ENCODE results near the gene SLC30A7.
"Not testable (repeated sequence)": the region's sequence is repeated elsewhere in the genome, so short reads cannot be mapped to it uniquely, and the experiment has no call there.

SLC30A7 gene

GRCh38 chr1:100889869-100890482 is 5.9 kb upstream of the SLC30A7 start:
- not testable (repeated sequence) for DNase-seq (ENCODE audit: low read depth, low spot score)

GRCh38 chr1:100891380-100891779 is 4.5 kb upstream of the SLC30A7 start:
- DNase-seq (ENCODE audit: low read depth, low spot score): no peak

DNA sequence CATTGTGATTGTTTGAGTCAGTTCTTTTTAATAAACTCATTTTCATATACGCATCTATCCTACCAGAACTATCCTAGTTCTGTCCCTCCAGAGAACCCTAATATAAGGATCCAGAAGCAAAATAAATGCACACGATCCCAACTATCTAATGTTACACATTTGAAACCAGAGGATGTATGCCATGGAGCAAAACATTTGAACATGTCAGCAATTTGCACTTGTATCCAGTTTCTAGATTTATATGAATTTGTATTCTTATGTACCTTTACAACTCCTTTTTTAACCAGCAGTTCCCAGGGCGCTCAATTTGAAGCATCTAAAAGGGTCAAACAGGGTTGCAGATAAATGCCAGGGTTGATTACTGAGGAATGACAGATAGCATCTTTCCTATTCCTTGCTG is 3.3 kb upstream of the SLC30A7 start:
- no peak for DNase-seq (ENCODE audit: low read depth, low spot score)

DNA sequence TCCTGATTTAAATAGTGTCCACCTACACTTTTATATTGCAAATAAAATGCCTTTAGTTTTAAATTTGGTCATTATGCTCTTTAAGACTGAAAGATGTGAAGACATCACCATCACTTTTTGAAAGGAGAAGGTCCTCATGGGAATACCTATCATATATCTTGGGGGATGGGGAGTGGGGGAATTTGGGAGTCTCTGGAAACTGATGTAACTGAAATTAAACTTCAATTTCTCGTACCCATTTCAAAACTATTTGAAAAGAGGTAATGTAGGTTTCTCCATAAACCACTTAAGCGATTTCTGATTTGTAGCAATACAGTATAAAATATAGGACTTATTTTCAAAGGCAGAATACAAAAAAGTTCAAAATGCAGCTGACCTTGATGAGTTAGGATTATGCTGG is 2.2 kb upstream of the SLC30A7 start:
- DNase-seq (ENCODE audit: low read depth, low spot score): no peak

GRCh38 chr1:100894603-100895539 is 1.0 kb upstream of the SLC30A7 start, which contains the start of gene EXTL2:
Gene EXTL2 (minus strand): TSS chr1:100894842. CDS start chr1:100888757, 6,085 bp downstream.
- peak; percentile 96 for DNase-seq (ENCODE audit: low read depth, low spot score)

DNA sequence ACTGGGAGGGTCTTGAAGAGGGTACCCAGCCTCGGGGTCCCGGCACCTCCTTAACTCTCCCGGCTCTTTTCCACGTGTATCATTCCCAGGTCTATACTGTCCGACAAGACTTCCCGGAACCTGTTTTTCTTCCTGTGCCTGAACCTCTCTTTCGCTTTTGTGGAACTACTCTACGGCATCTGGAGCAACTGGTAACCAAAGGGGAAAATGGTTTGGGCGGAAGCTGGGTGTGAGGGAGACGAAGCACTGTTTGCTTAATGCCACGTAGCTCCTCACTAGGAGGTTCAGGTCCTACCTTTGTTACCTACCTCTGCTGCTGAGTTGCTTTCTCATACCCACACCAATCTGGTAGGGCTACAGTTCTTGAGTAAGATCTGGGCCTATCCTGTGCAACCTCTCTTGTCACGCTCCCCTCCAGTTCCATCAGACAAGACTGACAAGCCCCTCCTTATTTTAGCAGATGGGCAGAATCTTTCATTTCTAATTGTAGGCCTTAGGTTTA is 642 bp downstream of the SLC30A7 start:
- DNase-seq (ENCODE audit: low read depth, low spot score): peak; percentile 63

DNA sequence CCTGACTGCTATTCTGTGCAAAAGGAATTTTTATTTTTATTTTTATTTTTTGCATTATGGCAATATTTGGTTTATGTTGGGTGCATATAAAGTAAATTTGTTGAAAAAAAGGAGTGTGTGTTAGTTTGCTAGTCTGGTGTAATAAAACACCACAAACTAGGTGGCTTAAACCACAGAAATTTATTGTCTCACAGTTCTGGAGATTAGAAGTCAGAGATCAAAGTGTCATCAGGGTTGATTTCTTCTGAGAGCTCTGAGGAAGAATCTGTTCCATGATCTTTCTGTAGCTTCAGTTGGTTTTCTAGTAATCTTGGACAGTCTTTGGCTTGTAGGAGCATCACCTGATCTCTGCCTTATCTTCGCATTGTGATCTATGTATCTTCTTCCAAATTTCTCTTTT is 6.5 kb downstream of the SLC30A7 start:
- no peak for DNase-seq (ENCODE audit: low read depth, low spot score)

DNA sequence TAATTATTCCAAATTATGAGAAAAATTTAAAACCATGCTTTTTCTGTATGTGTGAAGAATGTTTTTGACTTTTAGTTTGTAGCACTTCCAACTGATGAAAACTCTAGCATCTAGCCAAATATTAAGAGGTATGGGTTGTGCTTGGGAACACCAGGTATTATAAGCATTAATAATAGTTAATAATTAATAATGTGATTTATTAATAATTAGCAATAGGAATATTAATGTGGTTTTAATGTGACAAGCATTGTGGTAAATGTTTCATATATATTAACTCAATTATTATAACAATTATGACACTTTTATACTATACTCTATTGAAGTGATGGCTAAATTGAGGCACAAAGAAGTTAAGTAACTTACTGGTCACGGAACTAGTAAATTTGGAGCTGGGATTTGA is 7.9 kb downstream of the SLC30A7 start:
- no peak for DNase-seq (ENCODE audit: low read depth, low spot score)

- no peak for DNase-seq (ENCODE audit: low read depth, low spot score)
Measured at GRCh38 chr1:100904528-100904927, 8.6 kb downstream of the SLC30A7 start.

DNA sequence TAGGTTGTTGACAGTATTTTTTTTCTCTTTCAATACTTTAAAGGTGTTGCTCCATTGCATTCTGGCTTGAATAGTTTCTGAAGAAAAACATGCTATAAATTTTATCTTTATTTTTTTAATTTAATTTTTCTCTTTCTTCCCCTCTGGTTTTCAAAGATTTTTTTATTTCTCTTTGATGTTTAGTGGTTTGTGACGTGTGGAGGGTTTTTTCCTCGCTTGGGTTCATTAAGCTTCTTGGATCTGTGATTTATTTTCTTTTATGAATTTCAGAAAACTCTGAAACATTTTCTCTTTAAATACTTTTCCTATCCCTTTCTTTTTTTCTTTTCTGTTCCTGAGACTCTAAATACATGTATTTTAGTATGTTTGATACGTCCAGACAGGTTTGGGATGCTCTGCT is 9.3 kb downstream of the SLC30A7 start:
- no peak for DNase-seq (ENCODE audit: low read depth, low spot score)

GRCh38 chr1:100907887-100908286 is 12.0 kb downstream of the SLC30A7 start:
- no peak for DNase-seq (ENCODE audit: low read depth, low spot score)

DNA sequence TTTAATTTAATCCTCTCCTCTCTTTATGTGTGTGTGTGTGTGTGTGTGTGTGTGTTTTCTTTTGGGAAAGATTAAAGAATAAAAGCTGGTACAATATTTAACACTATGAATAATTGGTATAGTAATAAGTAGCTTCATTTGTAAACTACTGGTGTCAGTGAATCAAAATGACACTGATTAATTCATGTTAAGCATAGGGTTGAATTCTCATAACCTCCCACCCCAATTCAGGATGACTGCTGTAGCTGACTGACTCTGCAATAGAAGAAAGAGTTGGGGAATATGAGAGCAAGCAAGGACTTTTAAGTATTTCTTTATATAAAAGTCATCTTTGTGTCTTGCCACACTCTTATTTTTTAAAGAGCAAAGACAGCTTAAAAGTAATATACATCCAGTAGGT is 13.1 kb downstream of the SLC30A7 start:
- DNase-seq (ENCODE audit: low read depth, low spot score): no peak

GRCh38 chr1:100912019-100912418 is 16.1 kb downstream of the SLC30A7 start:
- no peak for DNase-seq (ENCODE audit: low read depth, low spot score)

- no peak for DNase-seq (ENCODE audit: low read depth, low spot score)
Measured at GRCh38 chr1:100921110-100921706, 25.3 kb downstream of the SLC30A7 start.

GRCh38 chr1:100924212-100924611 is 28.3 kb downstream of the SLC30A7 start:
- no peak for DNase-seq (ENCODE audit: low read depth, low spot score)

GRCh38 chr1:100924991-100925390 is 29.1 kb downstream of the SLC30A7 start:
- DNase-seq (ENCODE audit: low read depth, low spot score): no peak

DNA sequence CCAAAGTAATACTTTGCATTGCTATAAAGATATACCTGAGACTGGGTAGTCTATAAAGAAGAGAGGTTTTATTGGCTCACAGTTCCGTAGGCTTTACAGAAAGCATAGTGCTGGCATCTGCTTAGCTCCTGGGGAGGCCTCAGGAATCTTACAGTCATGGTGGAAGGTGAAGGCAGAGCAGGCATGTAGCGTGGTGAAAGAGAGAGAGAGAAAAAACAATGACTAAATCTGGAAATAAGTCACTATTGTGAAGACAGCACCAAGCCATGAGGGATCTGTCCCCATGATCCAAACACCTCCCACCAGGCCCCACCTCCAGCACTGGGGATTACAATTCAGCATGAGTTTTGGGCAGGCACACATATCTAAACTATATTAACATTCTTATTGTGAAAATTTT is 30.4 kb downstream of the SLC30A7 start:
- no peak for DNase-seq (ENCODE audit: low read depth, low spot score)

GRCh38 chr1:100927276-100927675 is 31.4 kb downstream of the SLC30A7 start:
- DNase-seq (ENCODE audit: low read depth, low spot score): peak; percentile 5

DNA sequence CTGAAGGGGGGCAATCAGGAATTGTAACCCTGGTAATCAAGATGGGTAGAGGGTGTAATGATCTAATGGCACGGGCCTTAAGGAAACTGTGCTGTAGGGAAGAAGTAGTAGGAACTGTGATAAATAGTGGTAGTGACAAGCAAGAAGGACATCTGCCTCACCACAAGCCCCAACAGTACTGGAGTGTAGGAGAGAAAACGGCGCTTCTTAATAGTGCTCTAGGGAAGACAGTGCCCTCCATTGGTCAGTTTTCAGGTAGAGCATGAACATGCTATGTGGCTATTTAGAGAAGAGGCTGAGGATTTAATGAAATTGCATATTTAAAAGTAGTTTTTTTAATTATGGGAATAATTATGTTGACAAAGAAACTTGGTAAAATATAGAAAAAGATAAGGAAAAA is 32.2 kb downstream of the SLC30A7 start:
- DNase-seq (ENCODE audit: low read depth, low spot score): peak; percentile 18

GRCh38 chr1:100930494-100930893 is 34.6 kb downstream of the SLC30A7 start:
- no peak for DNase-seq (ENCODE audit: low read depth, low spot score)

DNA sequence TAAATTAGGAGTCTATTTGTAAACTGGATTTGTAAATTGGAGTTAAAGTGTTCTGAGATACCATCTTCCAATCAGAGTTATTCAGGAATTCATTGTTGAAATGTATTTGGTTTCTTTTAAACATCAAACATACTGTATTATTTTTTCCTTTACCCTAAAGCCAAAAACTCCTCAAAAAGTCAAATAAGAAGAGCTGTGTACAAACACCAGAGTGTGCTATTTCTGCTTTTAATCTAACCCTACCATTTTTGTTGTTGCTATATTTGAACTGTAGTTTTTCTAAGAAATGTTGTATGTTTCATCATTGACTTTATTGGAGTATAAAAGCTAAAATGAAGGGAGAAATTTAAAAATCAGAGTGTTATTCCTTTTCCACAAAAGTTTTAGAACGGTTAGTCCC is 35.8 kb downstream of the SLC30A7 start:
- DNase-seq (ENCODE audit: low read depth, low spot score): no peak

DNA sequence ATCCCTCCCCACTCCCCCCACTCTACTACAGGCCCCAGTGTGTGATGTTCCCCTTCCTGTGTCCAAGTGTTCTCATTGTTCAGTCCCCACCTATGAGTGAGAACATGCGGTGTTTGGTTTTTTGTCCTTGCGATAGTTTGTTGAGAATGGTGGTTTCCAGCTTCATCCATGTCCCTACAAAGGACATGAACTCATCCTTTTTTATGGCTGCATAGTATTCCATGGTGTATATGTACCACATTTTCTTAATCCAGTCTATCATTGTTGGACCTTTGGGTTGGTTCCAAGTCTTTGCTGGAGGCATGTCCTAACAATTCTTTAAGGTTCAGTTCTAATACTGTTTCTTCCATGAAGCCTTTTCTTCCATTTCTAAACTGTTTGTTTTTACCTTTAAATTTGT is 37.7 kb downstream of the SLC30A7 start:
- DNase-seq (ENCODE audit: low read depth, low spot score): not testable (repeated sequence)
